Activated effector memory CD4-positive, alpha-beta T cell treated with anti-CD3 and anti-CD28 coated beads, Interleukin-2, amount 50 U/mL, for 16 hours (primary cell): ENCODE data around the gene C15orf61.

Experiments
- DNase-seq: peaks from one replicate; pipeline ENCODE4 v3.0.0-alpha.2; 2020

C15orf61 gene

DNA sequence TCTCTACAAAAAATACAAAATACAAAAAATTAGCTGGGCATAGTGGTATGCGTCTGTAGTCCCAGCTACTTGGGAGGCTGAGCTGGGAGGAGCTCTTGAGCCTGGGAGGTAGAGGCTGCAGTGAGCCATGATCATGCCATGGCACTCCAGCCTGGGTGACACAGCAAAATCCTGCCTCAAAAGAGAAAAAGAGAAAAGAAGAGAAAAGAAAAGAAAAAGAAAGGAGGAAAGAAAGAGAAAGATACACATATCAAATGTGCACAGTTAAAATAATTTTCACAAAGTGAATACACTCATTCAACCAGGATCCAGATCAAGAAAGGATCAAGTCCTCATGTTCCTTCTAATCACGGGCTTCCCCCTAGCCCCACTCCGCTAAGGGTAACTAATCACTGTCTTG, 5.8 kb upstream of the C15orf61 start:
- DNase-seq: no peak

DNA sequence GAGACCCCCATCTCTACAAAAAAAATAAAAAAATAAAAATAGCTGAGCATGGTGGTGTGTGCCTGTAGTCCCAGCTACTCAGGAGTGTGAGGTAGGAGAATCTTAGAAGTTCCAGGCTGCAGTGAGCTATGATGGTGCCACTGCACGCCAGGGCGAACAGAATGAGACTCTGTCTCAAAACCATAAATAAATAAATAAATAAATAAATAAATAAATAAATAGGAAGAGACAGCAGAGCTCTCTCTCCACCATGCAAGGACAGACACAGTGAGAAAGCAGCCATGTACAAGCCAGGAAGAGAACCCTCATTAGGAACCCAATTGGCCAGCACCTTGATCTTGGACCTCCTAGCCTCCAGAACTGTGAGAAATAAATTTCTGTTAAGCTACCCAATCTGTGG, 5.4 kb upstream of the C15orf61 start:
- DNase-seq: no peak

DNA sequence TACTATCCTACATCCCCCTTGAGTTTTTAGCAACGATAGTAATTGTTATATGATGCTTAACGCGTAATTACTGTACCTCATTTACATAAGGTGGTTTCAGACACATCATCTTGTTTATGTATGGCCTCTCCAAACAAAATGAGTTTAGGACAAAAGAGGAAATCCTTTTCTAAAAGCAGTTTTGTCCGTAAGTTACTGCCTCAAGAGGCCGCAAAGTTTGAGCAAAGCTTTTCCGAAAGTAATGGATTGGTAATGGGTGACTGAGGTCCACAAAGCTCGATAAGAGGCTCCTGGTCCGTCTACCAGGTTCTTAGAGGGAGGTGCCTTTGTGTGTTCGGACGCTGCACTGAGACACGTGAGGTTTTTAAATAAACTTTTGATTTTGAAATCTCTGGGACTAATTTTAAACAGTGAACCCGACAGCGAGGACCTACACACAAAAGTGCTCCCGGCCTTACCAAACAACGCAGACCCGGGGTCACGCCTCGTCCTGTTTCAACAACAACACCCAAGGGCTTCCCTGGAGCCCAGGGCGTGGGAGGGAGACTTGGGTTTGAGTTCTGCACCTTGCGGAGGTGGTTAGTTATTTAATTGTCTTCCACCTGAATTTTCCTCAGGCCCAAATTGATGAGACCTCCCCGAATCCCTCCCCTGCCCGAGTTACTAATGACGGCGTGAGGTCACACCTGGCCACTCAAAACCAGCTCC, 456 bp upstream of the C15orf61 start:
- no peak for DNase-seq

DNA sequence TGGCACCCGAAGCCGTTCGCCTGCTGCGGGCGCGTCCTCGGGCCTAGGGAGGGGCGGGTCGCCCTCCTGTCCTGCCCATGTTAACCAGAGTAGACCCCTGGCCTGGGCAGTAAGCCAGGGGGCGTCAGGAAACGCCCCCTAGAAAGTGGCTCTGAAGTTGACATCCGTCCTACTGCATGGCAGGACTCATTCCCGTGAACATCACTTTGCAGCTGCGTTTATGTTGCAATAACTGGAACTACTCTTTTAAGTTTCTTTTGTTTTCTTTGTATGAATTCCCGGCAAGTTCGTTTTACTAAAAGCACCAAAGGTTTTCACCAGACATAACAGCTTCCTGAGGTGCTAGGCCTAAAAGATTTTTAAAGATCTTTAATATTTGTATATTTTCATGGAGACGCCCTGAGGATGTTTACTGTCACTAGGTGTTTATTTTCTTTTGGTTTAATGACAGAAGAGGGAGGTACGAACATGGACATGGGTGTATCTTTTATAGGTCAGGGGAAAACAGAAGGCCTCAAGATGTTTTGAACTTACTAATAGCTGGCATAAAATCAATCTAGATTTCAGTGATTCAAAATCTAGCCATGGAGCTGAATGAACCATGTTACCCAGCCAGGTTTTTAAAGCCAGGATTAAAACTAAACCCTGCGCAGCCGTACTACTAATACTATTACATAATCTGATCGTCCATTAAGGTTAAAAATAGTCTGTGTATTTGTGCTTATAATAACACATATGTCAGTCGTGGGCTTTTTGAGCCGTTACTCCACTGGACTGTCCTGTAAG, 1.0 kb downstream of the C15orf61 start:
- no peak for DNase-seq

DNA sequence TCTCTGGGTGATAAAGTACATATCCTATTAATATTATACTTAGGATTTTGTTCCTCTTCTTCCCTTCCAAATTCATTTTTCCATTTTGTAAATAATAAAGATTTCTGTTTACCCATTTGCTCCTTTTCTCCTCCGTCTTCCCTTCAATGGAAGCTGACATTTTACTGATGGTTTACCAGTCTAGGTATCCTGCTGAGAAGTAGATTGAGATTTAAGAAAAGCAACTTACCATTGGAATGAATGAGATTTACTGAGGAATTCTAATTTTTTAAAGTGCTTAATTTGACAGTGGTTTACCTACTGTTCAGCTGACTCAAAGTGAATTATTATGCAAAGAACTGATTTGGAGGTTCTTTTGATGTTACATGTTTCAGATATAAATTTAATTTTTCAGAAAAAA, 2.4 kb downstream of the C15orf61 start:
- no peak for DNase-seq

DNA sequence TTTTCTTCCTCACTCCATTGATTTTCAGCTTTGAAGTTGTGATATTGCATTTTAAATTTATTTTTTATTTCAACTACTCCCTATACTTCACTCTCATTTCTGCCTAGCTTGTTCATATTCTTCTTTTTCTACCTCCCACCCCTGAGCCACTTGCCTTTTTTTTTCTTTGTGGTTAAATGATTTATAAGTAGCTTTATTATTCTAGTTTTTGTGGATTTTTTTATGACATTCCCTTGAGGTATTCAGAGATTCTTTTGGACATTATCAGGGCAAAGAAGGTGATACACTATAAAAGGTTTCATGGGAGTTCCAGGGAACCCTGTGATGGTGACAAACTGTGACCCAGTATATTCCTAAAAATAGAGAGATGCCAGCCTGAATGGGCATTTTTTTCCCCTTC, 3.3 kb downstream of the C15orf61 start:
- DNase-seq: no peak

DNA sequence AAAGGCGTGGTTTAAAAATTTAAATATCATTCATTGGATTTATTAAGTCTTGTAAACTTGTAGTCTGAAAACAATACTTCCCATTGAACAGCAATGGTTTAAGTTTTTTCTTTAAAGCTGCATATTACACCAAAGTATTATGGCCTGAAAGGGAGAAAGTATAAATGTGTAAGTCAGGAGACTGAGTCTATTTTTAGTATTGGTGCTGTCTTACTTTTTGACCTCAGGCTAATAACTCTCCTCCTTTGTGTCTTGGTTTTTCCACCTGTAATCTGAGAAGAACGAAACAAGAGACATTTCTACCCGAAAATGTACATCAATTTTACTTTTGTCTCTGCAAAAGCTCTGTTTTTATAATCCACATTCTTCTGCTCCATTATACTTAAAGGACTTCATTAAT, 7.6 kb downstream of the C15orf61 start:
- no peak for DNase-seq

DNA sequence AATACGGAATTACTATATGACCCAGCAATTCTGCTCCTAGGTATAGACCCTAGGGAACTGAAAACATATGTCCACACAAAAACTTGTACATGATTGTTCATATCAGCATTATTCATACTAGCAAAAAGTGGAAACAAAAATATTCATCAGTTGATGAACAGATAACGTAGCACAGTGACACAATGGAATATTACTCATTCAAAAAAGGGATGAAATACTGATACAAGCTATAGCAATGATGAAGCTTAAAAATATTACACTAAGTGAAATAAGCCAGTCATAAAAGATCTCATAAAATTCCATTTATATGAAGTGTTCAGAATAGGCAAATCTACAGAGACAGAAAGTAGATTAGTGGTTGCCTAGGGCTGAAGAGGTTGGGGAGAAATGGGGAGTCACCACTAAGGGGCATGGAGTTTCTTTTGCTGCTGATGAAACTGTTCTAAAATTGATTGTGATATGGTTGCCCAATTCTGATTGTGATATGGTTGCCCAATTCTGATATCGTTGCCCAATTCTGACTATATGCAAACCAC, 10.5 kb downstream of the C15orf61 start:
- DNase-seq: no peak

DNA sequence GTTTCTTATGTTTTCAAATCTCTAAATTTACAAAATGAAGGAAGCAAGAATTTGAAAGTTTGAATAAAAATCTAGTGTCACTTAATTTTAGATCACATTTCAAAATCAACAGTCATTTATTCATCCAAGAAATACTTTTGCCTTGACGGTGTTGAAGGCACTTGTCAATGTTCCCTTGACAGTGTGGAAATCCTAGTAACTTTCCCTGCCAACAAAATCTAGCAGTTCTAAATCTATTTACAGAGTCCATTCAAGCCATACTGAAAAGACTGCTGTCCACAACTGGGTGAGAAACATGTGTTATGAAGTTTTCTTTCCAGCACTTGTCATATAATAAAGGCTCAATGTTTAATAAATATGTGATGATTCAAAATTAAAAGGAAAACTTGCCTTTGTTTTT, 12.9 kb downstream of the C15orf61 start:
- DNase-seq: no peak

DNA sequence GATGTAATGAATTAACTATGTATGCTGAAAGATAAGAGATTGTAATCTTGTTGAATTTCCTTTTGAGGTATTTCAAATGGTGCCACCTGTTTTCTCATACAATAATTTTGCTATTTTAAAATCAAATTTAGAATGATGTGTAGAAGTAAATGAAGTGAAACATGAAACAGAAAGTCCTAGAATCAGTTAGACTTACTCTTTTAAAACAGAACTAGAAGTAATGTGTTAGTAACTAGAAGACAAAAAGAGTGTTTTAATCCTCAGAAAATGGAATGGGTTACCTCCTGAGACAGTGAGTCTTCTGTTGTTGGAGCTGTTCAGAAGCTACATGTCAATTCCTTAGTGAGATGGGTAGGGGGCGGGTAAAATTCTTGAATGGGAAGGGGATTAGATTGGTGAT, 13.4 kb downstream of the C15orf61 start:
- DNase-seq: no peak

DNA sequence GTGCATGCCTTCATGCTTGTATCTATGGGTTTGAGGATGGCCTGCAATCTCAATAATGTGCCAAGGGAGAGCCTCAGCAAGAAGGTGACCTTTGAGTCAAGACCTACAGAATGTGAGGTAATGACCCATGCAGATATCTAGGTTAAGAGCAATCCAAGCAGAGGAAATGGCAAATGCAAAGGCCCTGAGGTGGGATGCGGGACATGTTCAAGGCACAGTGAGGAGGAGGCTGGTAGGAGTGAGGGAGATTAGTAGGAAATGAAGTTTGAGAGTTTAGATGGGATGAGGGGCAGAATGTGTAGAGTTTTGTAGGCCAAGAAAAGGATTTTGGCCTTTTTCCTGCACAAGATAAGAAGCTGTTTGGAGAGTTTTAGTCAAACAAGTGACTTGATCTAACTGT, 16.8 kb downstream of the C15orf61 start:
- DNase-seq: no peak

DNA sequence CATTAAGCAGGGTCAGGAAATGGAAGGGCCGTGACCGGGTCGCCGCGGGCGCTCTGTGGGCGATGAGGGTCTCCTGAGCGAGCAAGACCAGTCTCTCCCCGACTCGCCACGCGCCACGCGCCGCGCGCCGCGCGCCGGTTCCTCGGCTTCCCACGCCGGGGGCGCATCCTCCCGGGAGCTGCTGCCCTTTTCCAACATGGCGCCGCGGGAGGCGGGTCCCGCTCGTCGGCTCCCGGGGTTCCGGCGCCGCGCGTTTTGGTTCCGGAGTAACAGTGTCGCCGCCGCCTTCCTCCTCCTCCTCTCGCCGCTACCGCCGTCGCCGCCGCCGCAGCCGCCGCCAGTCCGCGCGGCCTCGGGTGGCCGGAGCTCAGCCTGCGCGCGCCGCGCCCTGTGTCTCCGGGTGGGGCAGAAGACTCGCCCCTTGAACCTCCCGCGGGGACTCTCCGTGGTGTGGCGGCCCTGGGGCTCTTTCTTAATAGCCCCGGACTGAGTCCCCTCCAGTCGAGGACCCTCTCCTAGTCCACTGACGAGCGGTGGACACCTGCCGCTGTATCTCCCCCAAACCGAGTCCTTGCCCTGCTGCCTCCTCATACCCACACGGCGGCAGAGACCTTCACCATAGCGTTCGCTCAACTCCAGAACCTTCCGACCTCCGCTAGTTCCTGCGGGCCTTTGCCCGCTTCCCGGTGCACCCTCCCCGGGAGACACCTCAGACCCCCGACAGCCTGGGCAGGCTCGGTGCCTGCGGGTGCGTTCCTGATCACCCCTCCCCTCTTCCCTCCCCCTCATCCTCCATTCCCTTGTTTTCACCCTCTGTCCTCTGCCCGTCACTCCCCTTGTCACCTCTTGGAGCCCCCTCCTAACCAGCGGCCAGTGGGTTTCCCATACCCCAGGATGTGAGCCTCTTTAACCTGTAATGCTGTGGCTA, 21.8 kb downstream of the C15orf61 start, which contains the start of gene MAP2K5:
TSS of gene MAP2K5 (plus strand) at position 284 of the 928 bp plus-strand sequence. CDS start at position 917, 633 bp downstream.
- DNase-seq: peak; percentile 94

DNA sequence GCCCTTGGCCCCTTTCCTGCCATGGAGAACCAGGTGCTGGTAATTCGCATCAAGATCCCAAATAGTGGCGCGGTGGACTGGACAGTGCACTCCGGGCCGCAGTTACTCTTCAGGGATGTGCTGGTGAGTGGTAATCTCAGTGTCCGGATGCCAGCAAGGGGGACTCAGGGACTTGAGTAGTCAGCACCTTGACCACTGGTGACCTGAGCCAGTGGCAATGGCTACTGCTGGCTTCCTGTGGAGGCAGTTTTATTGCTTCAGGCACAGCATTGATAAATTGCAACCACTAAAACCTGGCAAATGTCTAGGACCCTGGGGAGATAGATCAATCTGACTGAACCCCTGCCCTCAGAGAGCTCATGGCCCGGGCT, 22.4 kb downstream of the C15orf61 start:
- peak; percentile 63 for DNase-seq

DNA sequence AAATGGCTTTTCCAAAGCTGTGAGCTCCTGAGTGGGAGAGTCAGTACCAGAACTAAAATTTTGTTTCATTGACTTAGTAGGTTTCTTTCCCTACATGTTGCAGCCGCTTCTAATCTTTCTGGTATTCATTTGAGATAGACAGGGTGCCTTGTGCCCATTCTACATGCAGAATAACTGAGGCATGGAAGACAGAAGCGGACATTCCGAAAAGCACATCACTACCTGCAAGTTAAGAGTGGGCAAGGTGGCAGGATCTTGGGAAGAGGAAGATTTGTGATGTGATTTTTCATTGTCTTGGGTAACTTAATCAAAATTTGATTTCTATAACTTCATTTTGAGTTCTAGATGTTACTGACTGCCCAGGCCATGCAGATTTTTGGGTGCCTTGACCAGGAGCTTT, 23.5 kb downstream of the C15orf61 start:
- DNase-seq: no peak

DNA sequence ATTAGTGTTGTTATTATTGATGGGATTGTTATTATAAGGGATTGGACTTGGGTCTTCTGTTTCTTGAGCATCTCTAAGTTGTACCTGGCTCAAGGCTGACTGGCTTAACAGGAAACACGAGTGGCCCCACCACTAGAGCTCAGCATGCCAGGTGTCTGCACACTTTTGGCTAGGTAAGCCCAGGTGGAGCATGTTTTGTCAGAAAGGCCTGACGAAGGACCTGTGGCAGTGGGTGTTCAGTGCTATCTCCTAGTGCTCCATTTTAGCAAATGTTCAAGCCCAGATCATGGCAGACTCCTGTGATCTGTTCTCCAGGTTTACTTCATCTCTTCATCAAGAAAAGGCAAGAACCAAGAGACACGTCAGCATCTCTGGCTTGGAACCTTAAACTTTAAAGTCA, 24.9 kb downstream of the C15orf61 start:
- no peak for DNase-seq

DNA sequence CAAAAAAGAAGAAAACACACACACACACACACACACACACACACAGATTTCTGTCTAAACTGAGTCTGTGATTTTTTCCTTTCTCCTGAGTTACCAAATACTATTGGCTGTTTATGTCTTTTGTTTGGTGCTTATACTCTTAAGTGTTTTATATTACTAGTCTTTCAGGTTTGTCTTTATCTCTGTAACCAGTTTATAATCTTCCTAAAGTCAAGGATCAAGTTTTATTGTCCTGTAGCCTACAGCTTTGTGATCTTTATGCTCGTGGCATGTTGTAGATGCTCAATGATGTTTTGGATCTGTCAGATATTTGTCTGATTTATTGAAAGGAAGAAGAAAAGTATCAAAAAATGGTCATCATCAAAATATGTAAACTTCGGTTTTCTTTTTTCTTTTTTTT, 26.1 kb downstream of the C15orf61 start:
- DNase-seq: no peak

DNA sequence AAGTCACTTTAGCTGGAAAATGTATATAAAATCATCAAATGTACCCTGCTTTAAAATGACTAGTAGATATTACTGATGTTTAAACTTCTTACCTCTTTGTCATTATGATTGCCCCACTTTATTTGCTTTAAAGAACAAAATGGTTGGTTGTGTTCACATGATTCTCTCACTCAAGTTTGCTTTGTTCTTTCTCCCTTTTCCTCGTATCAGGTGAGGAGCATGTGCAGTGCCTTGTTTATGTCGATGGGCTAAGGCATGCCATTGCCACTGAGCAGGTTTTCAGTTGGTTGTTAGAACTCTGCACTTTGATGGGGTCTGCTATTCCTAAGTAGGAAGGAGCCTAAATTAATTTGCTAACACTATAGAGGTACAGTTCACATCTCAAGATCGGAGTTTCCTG, 26.9 kb downstream of the C15orf61 start:
- DNase-seq: no peak

DNA sequence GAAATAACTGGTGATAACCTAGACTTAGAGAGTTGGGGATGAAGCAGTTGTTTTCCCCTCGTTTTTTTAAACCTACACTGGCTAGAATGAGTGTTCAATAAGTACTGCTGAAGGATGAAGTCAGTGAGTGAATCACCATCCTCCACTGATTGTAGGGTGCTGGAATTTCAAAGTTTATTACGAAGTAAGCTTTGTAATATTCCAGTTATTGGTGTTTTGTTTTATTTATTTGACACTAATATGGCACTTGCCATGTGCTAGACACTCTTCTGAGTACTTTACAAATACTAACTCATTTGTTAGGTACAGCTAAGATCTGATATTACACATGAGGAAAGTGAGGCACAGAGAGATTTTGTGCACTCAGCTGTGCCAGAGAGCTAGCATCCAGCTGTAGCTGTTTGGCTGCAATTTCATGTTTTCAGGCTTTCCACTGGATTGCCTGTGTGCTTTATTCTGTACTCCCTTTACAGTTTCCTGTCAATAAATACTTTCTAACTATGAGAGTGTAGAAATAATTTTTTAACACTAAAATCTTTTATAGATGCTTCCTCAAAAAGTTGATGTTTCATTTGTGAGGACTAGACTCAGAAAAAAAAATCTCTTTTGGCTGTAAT, 27.4 kb downstream of the C15orf61 start:
- DNase-seq: no peak

DNA sequence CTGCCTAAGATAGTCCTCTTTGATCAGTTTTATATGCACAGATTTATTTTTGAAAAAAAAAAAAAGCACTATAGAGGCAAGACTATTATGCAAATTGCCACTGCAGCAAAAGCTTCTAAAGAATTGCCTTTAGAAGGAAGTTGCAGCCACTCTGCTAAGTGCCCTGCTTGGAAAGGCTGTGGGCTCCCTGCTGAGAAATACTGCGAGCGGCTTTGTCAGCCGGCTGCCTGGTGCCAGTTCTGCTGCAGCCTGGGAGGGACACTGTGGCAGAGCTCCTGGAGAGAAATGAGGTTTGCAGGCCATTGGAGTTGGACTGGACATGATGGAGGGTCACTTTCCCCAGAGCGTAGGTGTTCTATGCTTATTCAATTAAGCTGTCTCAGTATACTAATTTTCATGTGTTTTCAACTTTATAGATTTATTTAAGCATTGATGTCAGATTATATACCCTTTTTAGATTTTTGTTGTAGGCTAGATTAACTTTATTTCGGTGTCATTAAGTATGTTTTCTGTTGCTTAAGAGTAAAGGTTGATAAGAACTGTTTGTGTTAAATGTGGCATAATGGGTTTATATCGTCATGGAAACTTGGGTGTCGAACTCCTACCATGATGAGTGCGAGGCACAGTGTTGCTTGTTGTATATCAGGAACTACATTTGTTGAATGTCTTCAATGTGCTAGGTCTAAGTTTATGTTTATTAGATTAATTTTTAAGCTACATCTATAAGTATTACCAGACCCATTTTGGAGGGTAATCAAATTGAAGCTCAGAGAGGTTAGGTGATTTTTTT, 28.1 kb downstream of the C15orf61 start:
- no peak for DNase-seq

DNA sequence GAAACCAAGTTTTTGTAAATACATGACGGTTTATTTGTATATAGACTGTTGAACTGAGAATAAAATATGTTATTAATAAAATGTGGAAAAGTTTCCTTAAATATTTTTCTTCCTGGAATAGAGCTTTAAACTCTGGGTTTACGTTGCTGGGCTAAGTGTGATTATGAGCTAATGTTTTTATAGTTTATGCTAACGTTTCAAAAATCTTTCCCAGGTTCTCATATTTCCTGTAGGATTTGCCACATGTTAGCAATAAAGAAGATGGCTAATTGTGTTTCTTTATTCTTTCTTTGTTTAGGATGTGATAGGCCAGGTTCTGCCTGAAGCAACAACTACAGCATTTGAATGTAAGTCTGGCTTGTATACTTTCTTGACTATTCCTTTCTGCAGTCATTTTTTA, 28.8 kb downstream of the C15orf61 start:
- DNase-seq: no peak

DNA sequence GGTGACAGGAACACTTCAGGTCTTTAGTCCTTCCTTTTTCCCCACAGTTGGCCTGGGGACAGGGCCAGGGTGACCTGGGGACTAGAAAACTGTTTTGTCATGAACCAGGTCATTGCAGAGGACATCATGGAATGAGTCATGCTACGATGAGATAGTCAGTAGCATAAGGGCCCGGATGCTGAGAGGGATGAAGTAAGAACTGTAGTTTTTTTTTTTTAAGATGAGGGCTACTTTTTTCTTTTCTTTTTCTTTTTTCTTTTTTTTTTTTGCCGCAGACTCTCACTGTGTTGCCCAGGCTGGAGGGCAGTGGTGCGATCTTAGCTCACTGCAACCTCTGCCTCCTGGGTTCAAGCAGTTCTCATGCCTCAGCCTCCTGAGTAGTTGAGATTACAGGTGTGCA, 29.6 kb downstream of the C15orf61 start:
- DNase-seq: no peak

DNA sequence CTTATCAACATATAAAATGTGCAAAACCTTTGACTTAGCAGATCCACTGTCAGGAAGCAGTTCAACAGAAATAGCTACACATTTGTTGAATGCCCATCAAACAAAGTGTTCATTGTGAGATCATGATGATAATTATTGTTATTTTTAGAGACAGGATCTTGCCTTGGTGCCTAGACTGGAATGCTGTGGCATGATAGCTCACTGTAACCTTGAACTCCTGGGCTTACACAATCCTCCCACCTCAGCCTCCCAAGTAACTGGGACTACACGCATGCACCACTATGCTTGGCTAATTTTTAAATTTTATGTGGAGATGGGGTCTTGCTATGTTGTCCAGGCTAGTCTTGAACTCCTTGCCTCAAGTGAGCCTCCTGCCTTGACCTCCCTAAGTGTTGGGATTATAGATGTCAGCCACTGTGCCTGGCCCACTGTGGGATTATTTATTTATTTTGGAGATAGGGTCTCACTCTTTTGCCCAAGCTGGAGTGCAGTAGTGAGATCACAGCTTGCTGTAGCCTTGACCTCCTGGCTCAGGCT, 30.3 kb downstream of the C15orf61 start:
- no peak for DNase-seq
